Ovary (tissue), 9 donors: Measurements from ENCODE around the gene ACVRL1. TPM values are rescaled to one million over a fixed set of nuclear protein-coding genes. Genes with fewer than 3 reads are reported as not detected.
A peak's percentile ranks its signal among the peaks of the same experiment; 100 is the strongest.

Source experiments
- DNase-seq, 5 donors: peaks; one replicate each; pipeline ENCODE4 v3.0.0-alpha.2; 2019 to 2020
- H3K27ac ChIP-seq, 2 donors: fragments of 200-600 bp; one replicate each; pipeline versions ENCODE4 v1.5.1 to v1.8.0; 2019 to 2022
- H3K27me3 ChIP-seq: fragments of 200-600 bp; one replicate; pipeline ENCODE4 v1.8.0; 2022
- H3K36me3 ChIP-seq: fragments of 200-600 bp; sonication (generic); one replicate; pipeline ENCODE4 v1.5.1; 2019
- H3K4me1 ChIP-seq: one replicate; pipeline ENCODE4 v1.8.1; 2013; ENCODE audit warnings: mild to moderate bottlenecking, moderate library complexity; ENCODE audit not compliant: insufficient read depth
- H3K4me3 ChIP-seq: fragments of 200-600 bp; sonication (generic); one replicate; pipeline ENCODE4 v1.5.1; 2017
- H3K9me3 ChIP-seq, 2 donors: fragments of 200-600 bp in 1 of 2; sonication (generic) in 1 of 2; one replicate each; pipeline versions ENCODE4 v1.5.1 to v1.8.1; 2013 to 2019; ENCODE audit warnings: mild to moderate bottlenecking in 1 of 2, moderate library complexity in 1 of 2
- CTCF ChIP-seq, 3 donors: fragments of 450-650 bp in 2 of 3; fragments of 200-600 bp in 1 of 3; IDR thresholded peaks; one replicate each; pipeline versions ENCODE4 v1.5.1 to v1.8.0; 2016 to 2022; ENCODE audit warnings: antibody characterized with exemption in 3 of 3, mild to moderate bottlenecking in 1 of 3
- EP300 ChIP-seq: sonication (generic); formaldehyde crosslinking; IDR thresholded peaks from one replicate; pipeline ENCODE4 v1.6.1; 2017; ENCODE audit warnings: antibody characterized with exemption
- POLR2A ChIP-seq: fragments of 450-650 bp; IDR thresholded peaks from one replicate; pipeline ENCODE4 v1.6.1; 2017; ENCODE audit warnings: antibody characterized with exemption, mild to moderate bottlenecking, moderate library complexity
- WGBS, 3 donors: extraction: QIAGEN DNeasy Blood & Tissue Kit in 1 of 3; methylation state at CpG; one replicate each; pipeline versions ENCODE4 v1.1.5 to v1.1.7; 2013 to 2017; 5-methylcytosine and 5-hydroxymethylcytosine counted together
- intact Hi-C, 4 donors: fragments of 100-400 bp; cut with DNase I; formaldehyde crosslinking; loops; one replicate each; pipeline versions ENCODE4 v1.11.0 to v1.15.1; 2022 to 2023
- polyA plus RNA-seq, 2 donors: library from polyadenylated mRNA; stranded (reverse); fragments of 200-250 nt in 1 of 2; fragments of 350-450 nt in 1 of 2; fragmentation: Illumina TruSeq in 1 of 2; extraction: RNeasy Lipid Tissue Mini Kit (QIAGEN cat#74804) in 1 of 2; gene quantifications; one replicate each; pipeline ENCODE4 v1.2.3, GENCODE V29; 2013 to 2014
- total RNA-seq, 7 donors: library from RNA; depleted of rRNA in 2 of 7; stranded (reverse); fragments of >200 nt in 2 of 7; fragmentation: NEBNext Ultra II Directional in 3 of 7; extraction: Animal tissue kit (Norgen Biotek cat#: 25700) in 3 of 7; gene quantifications; one replicate each; pipeline versions ENCODE4 v1.1.0 to v1.2.4, GENCODE V29; 2016 to 2023
- donor health status: DM: no; HTN: no; CAD: no; lungs with moderate emphysema.
- donor health status: DM: no; HTN: no; CAD: no.
- donor health status: Bipolar disorder and iron deficiency.
- donor health status: DM: yes; HTN: yes; CAD: no.
- donor health status: DM: no; HTN: no; CAD: no.
- donor health status: DM: yes; HTN: yes; CAD: no.

ACVRL1 gene
- total and polyA plus RNA-seq, 9 donors: 5.7 to 17.6 (median 11.2) TPM

GRCh38 chr12:51922762-51923505, 15.6 kb downstream of the ACVRL1 start:
- Histone ChIP-seq H3K27ac (no peak overlapping the region), H3K36me3 (no peaks in the 10 kb centered on the region), H3K27me3 (no peaks in the 10 kb centered on the region), H3K4me3 (no peak overlapping the region), H3K4me1 (peaks cover 10% of the 10 kb centered on the region), H3K9me3 (no peaks in the 10 kb centered on the region)
- DNase-seq: no peak
- TF ChIP-seq EP300 (no peak), POLR2A (no peak), CTCF (IDR thresholded peaks at IDR 0.05) (no peak)
- intact Hi-C loops: no loop called here
- 53 to 65% (median 55%) methylated on average over 14 to 16 of the region's 16 CpGs for WGBS, 3 donors

GRCh38 chr12:51923506-51924365, 16.4 kb downstream of the ACVRL1 start:
- intact Hi-C loops: no loop called here
- Histone ChIP-seq H3K27me3 (no peaks in the 10 kb centered on the region), H3K4me3 (no peak overlapping the region), H3K36me3 (no peaks in the 10 kb centered on the region), H3K4me1 (peaks cover 10% of the 10 kb centered on the region), H3K9me3 (no peaks in the 10 kb centered on the region), H3K27ac (no peak overlapping the region)
- DNase-seq: peak in 3 of 5 donors; percentile 38 to 60 (median 46)
- 23 to 30% (median 27%) methylated on average over 30 to 31 of the region's 31 CpGs for WGBS, 3 donors
- TF ChIP-seq POLR2A (no peak), CTCF (IDR thresholded peaks at IDR 0.05) (peak in 2 of 3 donors; percentile 41 to 45), EP300 (no peak)

GRCh38 chr12:51924551-51925319, 17.4 kb downstream of the ACVRL1 start:
- H3K4me3 ChIP-seq: no peak overlapping the region

More at GRCh38 chr12:51924551-51925319, 17.4 kb downstream of the ACVRL1 start:
- H3K4me1 ChIP-seq: peaks cover 10% of the 10 kb centered on the region
- no peaks in the 10 kb centered on the region for H3K9me3 ChIP-seq
- intact Hi-C loops: no loop called here
- WGBS, 3 donors: 89 to 91% (median 90%) methylated on average over 5 of the region's 5 CpGs
- TF ChIP-seq EP300: no peak
- no peak for TF ChIP-seq CTCF (IDR thresholded peaks at IDR 0.05)
- TF ChIP-seq POLR2A: no peak
- no peak overlapping the region for H3K27ac ChIP-seq
- no peaks in the 10 kb centered on the region for H3K27me3 ChIP-seq
- DNase-seq: peak in 2 of 5 donors; percentile 5 to 12
- H3K36me3 ChIP-seq: no peaks in the 10 kb centered on the region
